Gastroesophageal sphincter (tissue), 4 donors: Measurements from ENCODE around the gene TDRD9. TPM values are rescaled to one million over a fixed set of nuclear protein-coding genes. Genes with fewer than 3 reads are reported as not detected.

Experiments
- ATAC-seq: fragments of 150-250 bp; one replicate; pipeline ENCODE4 v1.9.1; 2016; ENCODE audit warnings: mild to moderate bottlenecking, moderate library complexity
- H3K27ac ChIP-seq, 4 donors: fragments of 200-600 bp; sonication (generic) in 3 of 4; 1 replicate in 3 of 4; 2 replicates in 1 of 4; pipeline ENCODE4 v1.5.1; 2016 to 2019
- H3K27me3 ChIP-seq: fragments of 200-600 bp; sonication (generic); one replicate; pipeline ENCODE4 v1.5.1; 2019
- H3K36me3 ChIP-seq, 2 donors: fragments of 200-600 bp; sonication (generic); one replicate each; pipeline ENCODE4 v1.5.1; 2019; ENCODE audit warnings: control low read depth in 1 of 2
- H3K4me1 ChIP-seq, 3 donors: fragments of 200-600 bp; sonication (generic); 1 replicate in 2 of 3; 2 replicates in 1 of 3; pipeline ENCODE4 v1.5.1; 2016 to 2019; ENCODE audit warnings: control low read depth in 2 of 3
- H3K4me3 ChIP-seq, 2 donors: fragments of 200-600 bp; sonication (generic); one replicate each; pipeline ENCODE4 v1.5.1; 2019; ENCODE audit warnings: mild to moderate bottlenecking in 1 of 2, moderate library complexity in 1 of 2
- H3K9me3 ChIP-seq, 3 donors: fragments of 200-600 bp; sonication (generic); one replicate each; pipeline ENCODE4 v1.5.1; 2017 to 2019; ENCODE audit warnings: control low read depth in 2 of 3
- EP300 ChIP-seq: sonication (generic); formaldehyde crosslinking; IDR thresholded peaks from one replicate; pipeline ENCODE4 v1.6.1; 2017; ENCODE audit warnings: antibody characterized with exemption, mild to moderate bottlenecking
- POLR2A ChIP-seq, 2 donors: fragments of 450-650 bp; IDR thresholded peaks; one replicate each; pipeline ENCODE4 v1.6.1; 2017; ENCODE audit warnings: antibody characterized with exemption in 2 of 2, mild to moderate bottlenecking in 2 of 2, moderate library complexity in 1 of 2
- POLR2AphosphoS5 ChIP-seq: sonication (generic); formaldehyde crosslinking; IDR thresholded peaks from one replicate; pipeline ENCODE4 v1.6.1; 2017; ENCODE audit warnings: antibody characterized with exemption
- WGBS, 2 donors: methylation state at CpG; one replicate each; pipeline ENCODE4 v1.1.5; 2018; ENCODE audit warnings: low coverage in 1 of 2; 5-methylcytosine and 5-hydroxymethylcytosine counted together
- total RNA-seq, 4 donors: library from RNA; depleted of rRNA; stranded (reverse); fragments of >200 nt; gene quantifications; one replicate each; pipeline ENCODE4 v1.1.0, GENCODE V29; 2016
- TF ChIP-seq, protein P1 (sequence below), 4 experiments: fragments of 200-600 bp in 2 of 4; fragments of 450-650 bp in 2 of 4; sonication (generic) in 1 of 4; IDR thresholded peaks; one replicate each; pipeline ENCODE4 v1.5.1; 2017 to 2019; ENCODE audit warnings: antibody characterized with exemption in 4 of 4, mild to moderate bottlenecking in 2 of 4, moderate library complexity in 2 of 4

TDRD9 gene
- total RNA-seq, 4 donors from 2014 or later, result 1.6 to 5.4 (median 2.3) TPM

DNA sequence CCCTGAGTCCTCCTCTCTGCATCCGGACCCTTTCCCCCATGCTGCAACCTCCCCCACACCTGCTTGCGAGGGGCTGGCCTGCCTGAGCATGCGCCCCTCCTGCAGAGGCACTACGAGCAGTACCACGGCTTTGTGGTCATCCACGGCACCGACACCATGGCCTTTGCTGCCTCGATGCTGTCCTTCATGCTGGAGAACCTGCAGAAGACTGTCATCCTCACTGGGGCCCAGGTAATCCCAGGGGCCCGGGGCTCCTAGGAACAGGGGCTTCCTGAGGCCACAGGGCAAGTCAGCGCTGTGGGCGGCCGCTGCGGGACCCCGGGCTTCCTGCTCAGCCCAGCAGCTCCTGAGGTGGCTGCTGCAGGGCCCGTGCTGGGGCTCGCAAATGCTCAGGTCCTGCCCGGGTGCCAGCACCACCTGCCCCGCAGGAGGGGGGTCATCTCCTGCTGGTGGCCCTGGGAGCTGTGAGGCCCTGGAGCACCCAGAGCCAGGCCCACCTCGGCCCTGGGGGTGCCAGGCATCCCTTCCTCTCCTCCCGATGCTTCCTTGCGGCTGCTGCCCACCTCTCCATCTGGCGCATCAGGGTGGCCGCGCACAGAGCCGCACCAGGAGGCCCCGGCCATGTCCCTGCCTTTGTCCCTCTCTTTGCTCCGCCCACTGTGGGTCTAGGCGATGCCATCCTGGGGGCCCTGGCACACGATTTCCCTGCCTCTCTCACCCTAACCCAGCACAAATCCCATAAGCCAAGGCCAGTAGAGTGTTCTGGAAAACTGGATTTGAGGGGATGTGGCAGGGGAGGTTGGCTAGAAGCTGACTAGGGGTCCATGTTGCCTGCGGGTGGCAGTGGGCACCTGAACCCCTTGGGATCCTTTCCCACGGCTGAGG, 167.4 kb downstream of the TDRD9 start:
- Histone ChIP-seq H3K4me3 (no peak overlapping the region), H3K36me3 (no peaks in the 10 kb centered on the region), H3K9me3 (no peaks in the 10 kb centered on the region), H3K27me3 (peaks cover 51% of the 10 kb centered on the region), H3K27ac (no peak overlapping the region), H3K4me1 (peaks cover 0 to 7% (median 0%) of the 10 kb centered on the region in 3 donors)
- ATAC-seq, result no peak
- TF ChIP-seq POLR2AphosphoS5, result no peak
- TF ChIP-seq EP300, result no peak
- no peak for TF ChIP-seq POLR2A (IDR thresholded peaks at IDR 0.05)
- TF ChIP-seq, protein P1, sequence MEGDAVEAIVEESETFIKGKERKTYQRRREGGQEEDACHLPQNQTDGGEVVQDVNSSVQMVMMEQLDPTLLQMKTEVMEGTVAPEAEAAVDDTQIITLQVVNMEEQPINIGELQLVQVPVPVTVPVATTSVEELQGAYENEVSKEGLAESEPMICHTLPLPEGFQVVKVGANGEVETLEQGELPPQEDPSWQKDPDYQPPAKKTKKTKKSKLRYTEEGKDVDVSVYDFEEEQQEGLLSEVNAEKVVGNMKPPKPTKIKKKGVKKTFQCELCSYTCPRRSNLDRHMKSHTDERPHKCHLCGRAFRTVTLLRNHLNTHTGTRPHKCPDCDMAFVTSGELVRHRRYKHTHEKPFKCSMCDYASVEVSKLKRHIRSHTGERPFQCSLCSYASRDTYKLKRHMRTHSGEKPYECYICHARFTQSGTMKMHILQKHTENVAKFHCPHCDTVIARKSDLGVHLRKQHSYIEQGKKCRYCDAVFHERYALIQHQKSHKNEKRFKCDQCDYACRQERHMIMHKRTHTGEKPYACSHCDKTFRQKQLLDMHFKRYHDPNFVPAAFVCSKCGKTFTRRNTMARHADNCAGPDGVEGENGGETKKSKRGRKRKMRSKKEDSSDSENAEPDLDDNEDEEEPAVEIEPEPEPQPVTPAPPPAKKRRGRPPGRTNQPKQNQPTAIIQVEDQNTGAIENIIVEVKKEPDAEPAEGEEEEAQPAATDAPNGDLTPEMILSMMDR (IDR thresholded peaks at IDR 0.05), result no peak
- 80 to 98% methylated on average over 1 to 6 of the region's 31 CpGs for whole genome bisulfite sequencing, 2 donors

DNA sequence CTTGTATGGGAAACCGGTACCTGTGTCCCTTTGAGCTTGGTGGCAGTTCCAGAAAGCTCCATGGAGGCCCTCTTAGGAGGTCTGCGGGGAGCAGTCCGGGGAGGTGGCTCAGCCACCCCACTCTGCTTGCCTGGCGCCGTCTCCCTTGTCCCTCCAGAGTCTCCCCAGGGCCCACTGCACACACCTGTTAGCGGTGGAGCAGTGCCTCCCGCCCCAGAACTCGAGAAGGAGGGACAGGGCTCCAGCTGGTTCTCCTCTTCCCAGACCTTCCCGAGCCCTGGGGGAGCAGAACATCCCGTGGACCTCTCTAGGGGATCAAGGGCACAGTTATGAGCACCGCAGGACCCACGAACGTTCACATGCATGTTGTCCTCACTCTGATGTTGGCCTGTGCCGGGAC, 168.1 kb downstream of the TDRD9 start:
- H3K4me1 ChIP-seq, result peaks cover 0 to 7% (median 0%) of the 10 kb centered on the region in 3 donors
- no peak for TF ChIP-seq EP300
- no peak for TF ChIP-seq POLR2A (IDR thresholded peaks at IDR 0.05)
- TF ChIP-seq, protein P1 (IDR thresholded peaks at IDR 0.05), result no peak
- no peak for TF ChIP-seq POLR2AphosphoS5
- H3K27ac ChIP-seq, result no peak overlapping the region
- ATAC-seq, result no peak
- no peaks in the 10 kb centered on the region for H3K9me3 ChIP-seq
- H3K4me3 ChIP-seq, result no peak overlapping the region
- no peaks in the 10 kb centered on the region for H3K36me3 ChIP-seq
- WGBS, 2 donors, result no CpG with 5 or more reads among the region's 14 CpGs
- H3K27me3 ChIP-seq, result peaks cover 50% of the 10 kb centered on the region

DNA sequence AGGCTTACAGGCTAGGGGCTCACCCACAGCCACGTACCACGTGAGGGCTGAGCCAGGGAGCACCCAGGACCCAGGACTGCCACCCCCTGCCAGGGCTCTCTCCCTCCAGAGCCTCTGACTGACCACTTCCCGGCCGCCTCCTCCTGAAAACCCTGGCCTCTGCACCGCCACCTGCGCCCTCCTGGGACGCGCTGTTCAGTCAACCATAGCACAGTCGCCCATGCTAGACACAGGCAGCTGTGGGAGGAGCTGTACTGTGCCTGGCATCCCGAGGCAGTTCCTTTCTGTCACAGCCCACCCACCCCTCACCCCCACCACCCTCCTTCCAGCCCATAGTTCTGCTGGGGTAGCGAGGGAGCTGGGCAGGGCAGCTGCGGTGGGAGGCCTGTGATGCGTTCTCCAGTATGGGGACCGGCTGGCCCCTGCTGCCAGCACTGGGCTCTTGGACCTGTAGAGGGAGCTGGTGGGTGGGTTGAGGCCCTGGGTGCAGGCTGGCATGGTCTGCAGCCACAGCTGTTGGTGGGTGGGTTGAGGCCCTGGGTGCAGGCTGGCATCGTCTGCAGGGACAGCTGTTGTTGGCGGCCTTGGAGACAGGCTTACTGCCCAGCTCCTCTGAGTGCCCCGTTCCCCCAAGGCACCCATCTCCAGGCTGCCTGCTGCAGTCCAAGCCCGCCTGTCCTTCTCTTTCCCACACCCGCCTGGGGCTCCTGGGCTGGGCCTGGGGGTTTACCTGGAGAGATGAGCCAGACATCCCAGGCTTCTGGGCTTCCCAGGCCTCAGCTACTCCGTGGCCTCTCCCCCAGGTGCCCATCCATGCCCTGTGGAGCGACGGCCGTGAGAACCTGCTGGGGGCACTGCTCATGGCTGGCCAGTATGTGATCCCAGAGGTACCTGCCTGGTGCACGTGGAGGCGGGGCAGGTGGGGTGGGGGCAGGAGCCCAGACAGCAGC, 168.8 kb downstream of the TDRD9 start:
- no peaks in the 10 kb centered on the region for H3K36me3 ChIP-seq
- no peaks in the 10 kb centered on the region for H3K9me3 ChIP-seq
- no peak overlapping the region for H3K4me3 ChIP-seq
- WGBS, 2 donors, result 40% methylated on average over 1 of the region's 25 CpGs; no CpG with 5 or more reads in 1 of the 2 donors
- ATAC-seq, result no peak
- H3K27me3 ChIP-seq, result peaks cover 43% of the 10 kb centered on the region
- no peak overlapping the region for H3K27ac ChIP-seq
- no peak for TF ChIP-seq POLR2AphosphoS5
- no peak for TF ChIP-seq EP300
- no peak for TF ChIP-seq POLR2A (IDR thresholded peaks at IDR 0.05)
- TF ChIP-seq, protein P1 (IDR thresholded peaks at IDR 0.05), result no peak
- H3K4me1 ChIP-seq, result peaks cover 0 to 7% (median 0%) of the 10 kb centered on the region in 3 donors

DNA sequence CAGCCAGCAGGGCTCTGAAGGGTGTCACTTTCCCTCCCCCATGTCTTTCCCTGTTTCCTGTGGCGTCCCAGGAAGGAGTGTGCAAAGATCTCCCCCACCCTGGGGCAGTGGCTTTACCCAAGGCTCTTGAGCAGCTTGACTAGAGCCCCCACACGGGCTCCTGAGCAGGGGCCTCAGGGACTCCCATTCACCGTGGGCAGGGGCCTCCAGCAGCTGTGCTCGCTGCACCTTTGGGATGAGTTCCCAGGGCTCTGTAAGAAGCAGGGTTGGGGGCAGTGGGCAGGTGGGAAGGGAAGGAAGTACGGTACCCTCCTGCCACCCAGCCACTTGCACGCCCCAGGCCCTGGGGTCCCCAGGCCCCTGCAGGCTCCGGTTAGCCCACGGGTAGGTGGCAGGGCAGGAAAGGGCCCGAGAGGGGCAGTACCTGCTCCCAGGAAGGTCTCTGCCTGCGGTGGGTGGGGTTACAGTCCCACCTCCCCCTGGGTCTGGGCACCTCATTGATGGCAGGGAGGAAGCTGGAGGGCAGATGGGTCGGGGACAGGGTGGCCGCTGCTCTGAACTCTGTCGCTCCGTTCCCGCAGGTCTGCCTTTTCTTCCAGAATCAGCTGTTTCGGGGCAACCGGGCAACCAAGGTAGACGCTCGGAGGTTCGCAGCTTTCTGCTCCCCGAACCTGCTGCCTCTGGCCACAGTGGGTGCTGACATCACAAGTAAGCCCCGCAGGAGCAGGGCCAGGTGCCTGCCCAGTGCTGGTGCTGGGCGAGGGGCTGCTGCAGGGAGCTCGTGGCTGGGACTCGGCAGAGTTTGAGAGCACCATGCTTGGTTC, 170.2 kb downstream of the TDRD9 start:
- no peak for ATAC-seq
- WGBS, 2 donors, result no CpG with 5 or more reads among the region's 25 CpGs
- H3K4me1 ChIP-seq, result peaks cover 0 to 7% (median 0%) of the 10 kb centered on the region in 3 donors
- H3K9me3 ChIP-seq, result no peaks in the 10 kb centered on the region
- no peak overlapping the region for H3K4me3 ChIP-seq
- peaks cover 29% of the 10 kb centered on the region for H3K27me3 ChIP-seq
- H3K27ac ChIP-seq, result no peak overlapping the region
- no peaks in the 10 kb centered on the region for H3K36me3 ChIP-seq
- TF ChIP-seq POLR2A (IDR thresholded peaks at IDR 0.05) (no peak), POLR2AphosphoS5 (no peak), EP300 (no peak)
- TF ChIP-seq, protein P1 (IDR thresholded peaks at IDR 0.05), result no peak
